OCI-LY7 (cell line): ENCODE data around the gene RTCA. TPM values are rescaled to one million over a fixed set of nuclear protein-coding genes. Genes with fewer than 3 reads are reported as not detected.
"Not testable (repeated sequence)": the region's sequence is repeated elsewhere in the genome, so short reads cannot be mapped to it uniquely, and the experiment has no call there.

Experiments used
- BruUV-seq: library from RNA; stranded (reverse); fragments of 400-500 nt; replicated peaks from 2 replicates; lab custom pipeline; 2021; lab: Mats Ljungman, UMichigan
- CTCF ChIA-PET: fragments of 300-600 bp; sonication (Branson Sonifier 250); formaldehyde crosslinking; loops from one replicate; lab custom pipeline; 2022; ENCODE audit warnings: antibody characterized with exemption; ENCODE audit not compliant: unreplicated experiment; lab: Charles Lee
- POLR2A ChIA-PET: fragments of 300-600 bp; sonication (Branson Sonifier 250); formaldehyde crosslinking; loops from one replicate; lab custom pipeline; 2022; ENCODE audit warnings: antibody characterized with exemption; lab: Charles Lee
- DNase-seq: peaks from one replicate; pipeline ENCODE4 v3.0.0-alpha.2; 2015; ENCODE audit warnings: low spot score
- H2AFZ ChIP-seq: fragments of 200-600 bp; sonication (generic), shearing (Covaris generic); 2 replicates; pipeline ENCODE4 v1.6.1; 2014; ENCODE audit warnings: mild to moderate bottlenecking, antibody characterized with exemption, low read length, moderate library complexity
- H3K27ac ChIP-seq: fragments of 200-600 bp; sonication (generic); 2 replicates; pipeline ENCODE4 v1.5.1; 2014; ENCODE audit warnings: mixed run types, low read depth, mild to moderate bottlenecking, moderate library complexity, low read length, inconsistent platforms; ENCODE audit not compliant: poor library complexity, severe bottlenecking
- H3K36me3 ChIP-seq: fragments of 200-600 bp; sonication (generic); 2 replicates; pipeline ENCODE4 v1.6.1; 2014; ENCODE audit warnings: mild to moderate bottlenecking, antibody characterized with exemption, low read length, moderate library complexity, mixed read lengths; ENCODE audit not compliant: insufficient read depth
- H3K4me1 ChIP-seq: fragments of 200-600 bp; sonication (generic); 2 replicates; pipeline ENCODE4 v1.5.1; 2014; ENCODE audit warnings: mild to moderate bottlenecking, low read length; ENCODE audit not compliant: insufficient read depth, poor library complexity, severe bottlenecking
- H3K4me2 ChIP-seq: fragments of 200-600 bp; sonication (generic); 2 replicates; pipeline ENCODE4 v1.6.1; 2014; ENCODE audit warnings: mild to moderate bottlenecking, low read length
- H3K4me3 ChIP-seq: fragments of 200-600 bp; sonication (generic); 2 replicates; pipeline ENCODE4 v1.5.1; 2014; ENCODE audit warnings: mild to moderate bottlenecking, low read depth, low read length; ENCODE audit not compliant: poor library complexity, severe bottlenecking
- H3K79me2 ChIP-seq: fragments of 200-600 bp; sonication (generic); 2 replicates; pipeline ENCODE4 v1.6.1; 2016; ENCODE audit warnings: low read depth, mild to moderate bottlenecking, low read length, moderate library complexity, mixed read lengths; ENCODE audit not compliant: insufficient read depth
- H3K9me2 ChIP-seq: fragments of 200-600 bp; sonication (generic); 2 replicates; pipeline ENCODE4 v1.6.1; 2016; ENCODE audit warnings: mild to moderate bottlenecking, low read length, mixed read lengths; ENCODE audit not compliant: insufficient read depth
- H3K9me3 ChIP-seq: fragments of 200-600 bp; sonication (generic); 2 replicates; pipeline ENCODE4 v1.6.1; 2014; ENCODE audit warnings: mild to moderate bottlenecking, mixed run types, low read length, mixed read lengths
- H4K20me1 ChIP-seq: fragments of 200-600 bp; sonication (generic); 2 replicates; pipeline ENCODE4 v1.6.1; 2014; ENCODE audit warnings: mild to moderate bottlenecking, antibody characterized with exemption, low read length, moderate library complexity, mixed read lengths; ENCODE audit not compliant: insufficient read depth
- EZH2phosphoT487 ChIP-seq: fragments of 200-600 bp; sonication (generic); IDR thresholded peaks from 2 replicates; pipeline ENCODE4 v1.6.1; 2018; ENCODE audit warnings: low read depth, borderline replicate concordance, mild to moderate bottlenecking, mixed run types, antibody characterized with exemption, low read length, moderate library complexity, mixed read lengths
- intact Hi-C: fragments of 100-400 bp; cut with micrococcal nuclease; formaldehyde crosslinking; loops from one replicate; pipeline ENCODE4 v1.10.0; 2022; ENCODE audit not compliant: unreplicated experiment
- total RNA-seq, 2 experiments: library from RNA; depleted of rRNA in 1 of 2; stranded (reverse); fragments of >200 nt in 1 of 2; shearing (Covaris generic) in 1 of 2; gene quantifications; 2 replicates each; pipeline ENCODE4 v1.2.3, GENCODE V29; 2014 to 2022
- TF ChIP-seq, protein P1 (sequence below): fragments of 200-600 bp; sonication (generic); conservative IDR thresholded peaks from 2 replicates; pipeline ENCODE4 v1.5.1; 2014; ENCODE audit warnings: mild to moderate bottlenecking, antibody characterized with exemption, low read length, moderate library complexity, mixed read lengths

RTCA gene
- total RNA-seq, 2 experiments from 2014 or later = 25.9 to 42.7 TPM

DNA sequence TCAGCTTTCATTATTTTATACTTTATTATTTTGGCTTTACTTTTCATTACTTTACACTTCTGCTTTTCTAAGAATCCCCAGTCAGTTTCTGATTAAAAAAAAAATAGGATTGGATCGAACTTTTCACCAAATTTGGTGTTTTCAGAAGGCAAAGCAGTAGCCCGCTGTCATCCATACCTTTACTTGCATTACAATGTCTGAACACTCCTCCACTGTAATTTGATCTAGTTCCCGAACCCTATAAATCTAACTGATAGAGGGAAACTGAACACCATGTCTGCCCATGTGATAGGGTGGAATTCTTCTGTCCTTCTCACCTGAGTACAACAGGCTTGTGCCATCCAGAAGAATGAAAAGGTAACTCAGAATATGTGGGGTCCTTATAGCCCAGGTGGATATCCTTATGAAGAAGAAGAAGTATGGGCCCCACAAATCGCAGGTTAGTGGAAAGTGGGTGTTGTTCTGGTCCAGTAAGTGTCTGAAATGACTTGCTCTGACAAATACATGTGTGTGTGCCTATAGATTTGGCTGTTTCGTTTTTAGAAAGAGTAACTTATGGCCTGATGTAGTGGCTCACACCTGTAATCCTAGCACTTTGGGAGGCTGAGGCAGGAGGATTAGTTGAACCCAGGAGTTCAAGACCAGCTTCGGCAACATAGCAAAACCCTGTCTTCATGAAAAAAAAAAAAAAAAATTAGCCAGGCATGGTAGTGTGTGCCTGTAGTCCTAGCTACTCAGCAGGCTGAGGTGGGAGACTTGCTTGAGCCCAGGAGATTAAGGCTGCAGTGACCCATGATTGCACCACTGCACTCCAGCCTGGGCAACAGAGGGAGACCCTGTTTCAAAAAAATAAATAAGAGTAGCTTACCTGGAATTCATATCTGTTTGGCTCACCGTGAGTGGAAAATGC is 59.7 kb downstream of the RTCA start:
- POLR2A ChIA-PET = no interaction called here
- BruUV-seq = no TSS peak

DNA sequence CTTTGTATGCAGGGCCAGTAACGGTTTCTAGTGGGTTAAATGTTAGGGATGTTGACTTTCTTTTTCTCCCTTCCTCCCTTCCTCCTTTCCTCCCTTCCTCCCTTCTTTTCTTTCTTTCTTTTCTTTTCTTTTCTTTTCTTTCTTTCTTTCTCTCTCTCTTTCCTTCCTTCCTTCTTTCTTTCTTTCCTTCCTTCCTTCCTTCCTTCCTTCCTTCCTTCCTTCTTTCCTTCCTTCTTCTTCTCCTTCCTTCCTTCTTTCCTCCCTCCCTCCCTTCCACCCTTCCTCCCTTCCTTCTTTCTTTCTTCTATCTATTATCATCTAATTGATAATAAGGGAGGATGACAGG is 60.3 kb downstream of the RTCA start:
- BruUV-seq, H3K9me2 ChIP-seq, H3K36me3 ChIP-seq, CTCF ChIA-PET, H3K9me3 ChIP-seq, H3K4me1 ChIP-seq, H3K79me2 ChIP-seq, H3K4me3 ChIP-seq, H4K20me1 ChIP-seq, DNase-seq, intact Hi-C loops, POLR2A ChIA-PET, H2AFZ ChIP-seq, H3K4me2 ChIP-seq, H3K27ac ChIP-seq: not testable (repeated sequence)

More for the DNA sequence above, 59.7 kb downstream of the RTCA start:
- H4K20me1 ChIP-seq = no peaks in the 10 kb centered on the region
- H3K27ac ChIP-seq = no peak overlapping the region
- no peak overlapping the region for H3K4me2 ChIP-seq
- CTCF ChIA-PET = no interaction called here
- no peak overlapping the region for H3K4me3 ChIP-seq
- TF ChIP-seq EZH2phosphoT487 = no peak
- TF ChIP-seq, protein P1, sequence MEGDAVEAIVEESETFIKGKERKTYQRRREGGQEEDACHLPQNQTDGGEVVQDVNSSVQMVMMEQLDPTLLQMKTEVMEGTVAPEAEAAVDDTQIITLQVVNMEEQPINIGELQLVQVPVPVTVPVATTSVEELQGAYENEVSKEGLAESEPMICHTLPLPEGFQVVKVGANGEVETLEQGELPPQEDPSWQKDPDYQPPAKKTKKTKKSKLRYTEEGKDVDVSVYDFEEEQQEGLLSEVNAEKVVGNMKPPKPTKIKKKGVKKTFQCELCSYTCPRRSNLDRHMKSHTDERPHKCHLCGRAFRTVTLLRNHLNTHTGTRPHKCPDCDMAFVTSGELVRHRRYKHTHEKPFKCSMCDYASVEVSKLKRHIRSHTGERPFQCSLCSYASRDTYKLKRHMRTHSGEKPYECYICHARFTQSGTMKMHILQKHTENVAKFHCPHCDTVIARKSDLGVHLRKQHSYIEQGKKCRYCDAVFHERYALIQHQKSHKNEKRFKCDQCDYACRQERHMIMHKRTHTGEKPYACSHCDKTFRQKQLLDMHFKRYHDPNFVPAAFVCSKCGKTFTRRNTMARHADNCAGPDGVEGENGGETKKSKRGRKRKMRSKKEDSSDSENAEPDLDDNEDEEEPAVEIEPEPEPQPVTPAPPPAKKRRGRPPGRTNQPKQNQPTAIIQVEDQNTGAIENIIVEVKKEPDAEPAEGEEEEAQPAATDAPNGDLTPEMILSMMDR = no peak
- no peak for DNase-seq
- no peaks in the 10 kb centered on the region for H3K79me2 ChIP-seq
- no peak overlapping the region for H2AFZ ChIP-seq
- H3K36me3 ChIP-seq = no peaks in the 10 kb centered on the region
- no peaks in the 10 kb centered on the region for H3K4me1 ChIP-seq
- no peaks in the 10 kb centered on the region for H3K9me3 ChIP-seq
- no peaks in the 10 kb centered on the region for H3K9me2 ChIP-seq
- intact Hi-C loops = no loop called here

DNA sequence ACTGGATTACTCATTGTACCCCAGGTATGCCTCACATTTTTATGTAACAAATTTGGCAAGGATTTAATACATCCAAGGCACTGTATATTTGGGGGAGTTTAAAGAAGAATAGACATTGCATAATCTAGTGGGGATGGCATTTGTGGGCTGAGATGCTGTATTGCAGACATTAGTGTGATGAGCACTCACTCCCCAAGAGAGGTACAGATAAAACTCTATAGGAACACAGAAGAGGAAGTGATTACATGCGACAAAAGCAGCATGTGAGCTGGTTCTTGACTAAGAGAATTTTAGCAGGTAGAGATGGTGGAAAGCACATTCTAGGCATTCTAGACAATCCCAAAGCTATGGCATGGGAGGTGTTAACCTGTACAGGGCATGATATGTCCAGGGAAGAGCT is 62.1 kb downstream of the RTCA start:
- H2AFZ ChIP-seq = no peak overlapping the region
- no peaks in the 10 kb centered on the region for H3K4me1 ChIP-seq
- BruUV-seq = no TSS peak
- ChIA-PET CTCF (no interaction called here), POLR2A (no interaction called here)
- DNase-seq = no peak
- no peaks in the 10 kb centered on the region for H3K79me2 ChIP-seq
- no peaks in the 10 kb centered on the region for H4K20me1 ChIP-seq
- H3K9me3 ChIP-seq = no peaks in the 10 kb centered on the region
- no peaks in the 10 kb centered on the region for H3K9me2 ChIP-seq
- H3K27ac ChIP-seq = no peak overlapping the region
- H3K4me2 ChIP-seq = no peak overlapping the region
- no peaks in the 10 kb centered on the region for H3K36me3 ChIP-seq
- no peak for TF ChIP-seq EZH2phosphoT487
- TF ChIP-seq, protein P1 = no peak
- intact Hi-C loops = no loop called here
- no peak overlapping the region for H3K4me3 ChIP-seq

DNA sequence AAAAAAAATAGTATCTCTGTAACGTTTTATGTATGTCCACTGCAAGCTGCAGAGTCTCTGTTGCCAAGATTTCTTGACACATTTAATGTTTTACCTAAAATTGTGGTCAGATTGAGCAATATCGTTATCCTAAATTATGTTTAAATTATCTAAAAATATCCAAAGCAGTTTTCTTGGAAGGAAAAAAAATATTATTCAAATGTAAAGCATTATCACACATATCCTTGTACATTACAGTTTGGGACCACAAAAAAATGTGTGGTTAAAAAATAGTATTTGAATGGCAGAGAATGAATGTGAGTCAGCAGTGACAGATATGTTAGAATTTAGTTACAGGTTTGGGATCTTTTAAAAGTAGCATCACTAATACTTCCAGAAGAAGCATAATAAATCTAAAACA is 65.1 kb downstream of the RTCA start:
- CTCF ChIA-PET, H3K9me3 ChIP-seq, DNase-seq, intact Hi-C loops, H3K36me3 ChIP-seq, H3K4me1 ChIP-seq, H4K20me1 ChIP-seq, BruUV-seq, H3K27ac ChIP-seq, POLR2A ChIA-PET, H3K79me2 ChIP-seq, H3K9me2 ChIP-seq, H3K4me3 ChIP-seq, H3K4me2 ChIP-seq, H2AFZ ChIP-seq: not testable (repeated sequence)
